NCI-H524 (cell line): Measurements from ENCODE around the gene NELL2.
"Not testable (repeated sequence)": the region's sequence is repeated elsewhere in the genome, so short reads cannot be mapped to it uniquely, and the experiment has no call there.

ENCODE experiments used
- DNase-seq, 2 experiments: peaks; one replicate each; lab custom pipeline; 2025; lab: John Stamatoyannopoulos, UW

The NELL2 gene

GRCh38 chr12:44694017-44694416 is 182.1 kb downstream of the NELL2 start:
- DNase-seq = no peak

GRCh38 chr12:44689587-44689986 is 186.5 kb downstream of the NELL2 start:
- DNase-seq = no peak

- DNase-seq = not testable (repeated sequence)
Measured at GRCh38 chr12:44686821-44687432, 189.2 kb downstream of the NELL2 start.

- DNase-seq = no peak
Measured at GRCh38 chr12:44677724-44678123, 198.4 kb downstream of the NELL2 start.

GRCh38 chr12:44674875-44675274 is 201.2 kb downstream of the NELL2 start:
- no peak for DNase-seq

- no peak for DNase-seq
Measured at GRCh38 chr12:44673811-44674210, 202.3 kb downstream of the NELL2 start.

GRCh38 chr12:44672042-44672441 is 204.1 kb downstream of the NELL2 start:
- no peak for DNase-seq

- no peak for DNase-seq
Measured at GRCh38 chr12:44668443-44668842, 207.7 kb downstream of the NELL2 start.

- DNase-seq = no peak
Measured at GRCh38 chr12:44667461-44667860, 208.7 kb downstream of the NELL2 start.

- DNase-seq = no peak
Measured at GRCh38 chr12:44663291-44663690, 212.8 kb downstream of the NELL2 start.

- no peak for DNase-seq
Measured at GRCh38 chr12:44655846-44656245, 220.3 kb downstream of the NELL2 start.

- peak; percentile 39 to 83 for DNase-seq
Measured at GRCh38 chr12:44654646-44655639, 221.2 kb downstream of the NELL2 start.

GRCh38 chr12:44653861-44654527 is 222.1 kb downstream of the NELL2 start:
- no peak for DNase-seq

GRCh38 chr12:44649693-44650092 is 226.4 kb downstream of the NELL2 start:
- no peak for DNase-seq

- DNase-seq = peak in 1 of 2 experiments; percentile 4
Measured at GRCh38 chr12:44647917-44648690, 228.0 kb downstream of the NELL2 start.

- DNase-seq = no peak
Measured at GRCh38 chr12:44640427-44641190, 235.5 kb downstream of the NELL2 start.

DNA sequence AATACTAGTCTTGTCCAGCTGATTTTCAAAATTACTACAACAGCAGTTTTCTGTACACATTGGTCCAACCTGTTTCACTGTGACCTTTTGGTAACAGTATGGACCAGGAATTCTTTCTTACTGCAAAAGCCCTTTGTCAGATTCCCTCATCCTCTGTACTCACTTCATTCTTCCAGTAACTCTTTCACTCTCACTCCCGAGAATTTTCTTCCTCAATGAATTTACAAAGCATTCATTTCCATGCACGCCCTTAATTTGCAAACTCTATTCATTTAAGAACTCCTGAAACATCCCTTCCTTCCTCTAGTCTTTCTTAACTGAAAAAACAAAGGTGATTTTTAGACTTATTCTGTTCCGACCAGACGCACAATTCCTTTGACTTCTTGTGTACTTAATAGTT is 238.2 kb downstream of the NELL2 start:
- DNase-seq = no peak

- DNase-seq = peak in 1 of 2 experiments; percentile 36
Measured at GRCh38 chr12:44628180-44628579, 247.9 kb downstream of the NELL2 start.

GRCh38 chr12:44627387-44628166 is 248.5 kb downstream of the NELL2 start:
- peak in 1 of 2 experiments; percentile 4 for DNase-seq

- peak; percentile 26 to 69 for DNase-seq
Measured at GRCh38 chr12:44626883-44627282, 249.2 kb downstream of the NELL2 start.
